ENCODE measurements around the gene ECHDC1. TPM values are rescaled to one million over a fixed set of nuclear protein-coding genes. Genes with fewer than 3 reads are reported as not detected.

Gene ECHDC1
- total RNA-seq, 1 experiment from 2014 or later: 47.2 TPM

DNA sequence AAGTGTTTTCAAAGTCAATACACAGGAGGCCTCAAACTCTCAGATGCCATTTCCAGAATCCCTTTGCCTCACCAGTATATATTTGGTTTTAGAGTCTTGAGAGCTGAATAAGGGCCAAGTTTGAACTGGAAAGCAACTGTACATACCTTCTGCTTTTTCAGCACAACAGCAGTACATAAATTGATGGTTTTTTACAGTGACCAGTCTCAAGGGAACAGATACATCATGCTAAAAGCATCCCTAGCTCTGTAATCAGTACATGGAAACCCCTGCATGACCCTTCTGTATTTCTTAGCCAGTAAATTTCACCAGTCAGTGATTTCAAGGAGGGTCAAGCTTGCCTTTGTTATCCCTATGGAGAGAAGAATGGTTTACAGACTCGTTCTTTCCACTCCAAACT lies 40.6 kb upstream of the ECHDC1 start (continued):
- TF ChIP-seq, protein P1, sequence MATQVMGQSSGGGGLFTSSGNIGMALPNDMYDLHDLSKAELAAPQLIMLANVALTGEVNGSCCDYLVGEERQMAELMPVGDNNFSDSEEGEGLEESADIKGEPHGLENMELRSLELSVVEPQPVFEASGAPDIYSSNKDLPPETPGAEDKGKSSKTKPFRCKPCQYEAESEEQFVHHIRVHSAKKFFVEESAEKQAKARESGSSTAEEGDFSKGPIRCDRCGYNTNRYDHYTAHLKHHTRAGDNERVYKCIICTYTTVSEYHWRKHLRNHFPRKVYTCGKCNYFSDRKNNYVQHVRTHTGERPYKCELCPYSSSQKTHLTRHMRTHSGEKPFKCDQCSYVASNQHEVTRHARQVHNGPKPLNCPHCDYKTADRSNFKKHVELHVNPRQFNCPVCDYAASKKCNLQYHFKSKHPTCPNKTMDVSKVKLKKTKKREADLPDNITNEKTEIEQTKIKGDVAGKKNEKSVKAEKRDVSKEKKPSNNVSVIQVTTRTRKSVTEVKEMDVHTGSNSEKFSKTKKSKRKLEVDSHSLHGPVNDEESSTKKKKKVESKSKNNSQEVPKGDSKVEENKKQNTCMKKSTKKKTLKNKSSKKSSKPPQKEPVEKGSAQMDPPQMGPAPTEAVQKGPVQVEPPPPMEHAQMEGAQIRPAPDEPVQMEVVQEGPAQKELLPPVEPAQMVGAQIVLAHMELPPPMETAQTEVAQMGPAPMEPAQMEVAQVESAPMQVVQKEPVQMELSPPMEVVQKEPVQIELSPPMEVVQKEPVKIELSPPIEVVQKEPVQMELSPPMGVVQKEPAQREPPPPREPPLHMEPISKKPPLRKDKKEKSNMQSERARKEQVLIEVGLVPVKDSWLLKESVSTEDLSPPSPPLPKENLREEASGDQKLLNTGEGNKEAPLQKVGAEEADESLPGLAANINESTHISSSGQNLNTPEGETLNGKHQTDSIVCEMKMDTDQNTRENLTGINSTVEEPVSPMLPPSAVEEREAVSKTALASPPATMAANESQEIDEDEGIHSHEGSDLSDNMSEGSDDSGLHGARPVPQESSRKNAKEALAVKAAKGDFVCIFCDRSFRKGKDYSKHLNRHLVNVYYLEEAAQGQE (IDR thresholded peaks at IDR 0.05; ENCODE audit: low read depth): no peak
- TF ChIP-seq TCF7L2 (IDR thresholded peaks at IDR 0.05; ENCODE audit: borderline replicate concordance, extremely low read depth, insufficient read depth, insufficient read length): no peak
- no peak for TF ChIP-seq YY1 (IDR thresholded peaks at IDR 0.05; ENCODE audit: extremely low read depth, insufficient replicate concordance, low read depth, low read length)
- TF ChIP-seq EZH2phosphoT487 (IDR thresholded peaks at IDR 0.05; ENCODE audit: borderline replicate concordance): no peak
- no peak for TF ChIP-seq EGR1 (IDR thresholded peaks at IDR 0.05; ENCODE audit: low read depth)
- TF ChIP-seq, protein P2, sequence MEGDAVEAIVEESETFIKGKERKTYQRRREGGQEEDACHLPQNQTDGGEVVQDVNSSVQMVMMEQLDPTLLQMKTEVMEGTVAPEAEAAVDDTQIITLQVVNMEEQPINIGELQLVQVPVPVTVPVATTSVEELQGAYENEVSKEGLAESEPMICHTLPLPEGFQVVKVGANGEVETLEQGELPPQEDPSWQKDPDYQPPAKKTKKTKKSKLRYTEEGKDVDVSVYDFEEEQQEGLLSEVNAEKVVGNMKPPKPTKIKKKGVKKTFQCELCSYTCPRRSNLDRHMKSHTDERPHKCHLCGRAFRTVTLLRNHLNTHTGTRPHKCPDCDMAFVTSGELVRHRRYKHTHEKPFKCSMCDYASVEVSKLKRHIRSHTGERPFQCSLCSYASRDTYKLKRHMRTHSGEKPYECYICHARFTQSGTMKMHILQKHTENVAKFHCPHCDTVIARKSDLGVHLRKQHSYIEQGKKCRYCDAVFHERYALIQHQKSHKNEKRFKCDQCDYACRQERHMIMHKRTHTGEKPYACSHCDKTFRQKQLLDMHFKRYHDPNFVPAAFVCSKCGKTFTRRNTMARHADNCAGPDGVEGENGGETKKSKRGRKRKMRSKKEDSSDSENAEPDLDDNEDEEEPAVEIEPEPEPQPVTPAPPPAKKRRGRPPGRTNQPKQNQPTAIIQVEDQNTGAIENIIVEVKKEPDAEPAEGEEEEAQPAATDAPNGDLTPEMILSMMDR (IDR thresholded peaks at IDR 0.05 in 2 of 3, conservative IDR thresholded peaks at IDR 0.05 in 1 of 3; ENCODE audit: borderline replicate concordance in 1 of 3, insufficient read depth in 1 of 3, low read depth in 2 of 3, low read length in 2 of 3): no peak
- no peak for TF ChIP-seq SP1 (IDR thresholded peaks at IDR 0.05; ENCODE audit: low read depth)
- TF ChIP-seq POLR2A (IDR thresholded peaks at IDR 0.05; ENCODE audit: borderline replicate concordance, extremely low read depth, insufficient read depth, insufficient read length): no peak

DNA sequence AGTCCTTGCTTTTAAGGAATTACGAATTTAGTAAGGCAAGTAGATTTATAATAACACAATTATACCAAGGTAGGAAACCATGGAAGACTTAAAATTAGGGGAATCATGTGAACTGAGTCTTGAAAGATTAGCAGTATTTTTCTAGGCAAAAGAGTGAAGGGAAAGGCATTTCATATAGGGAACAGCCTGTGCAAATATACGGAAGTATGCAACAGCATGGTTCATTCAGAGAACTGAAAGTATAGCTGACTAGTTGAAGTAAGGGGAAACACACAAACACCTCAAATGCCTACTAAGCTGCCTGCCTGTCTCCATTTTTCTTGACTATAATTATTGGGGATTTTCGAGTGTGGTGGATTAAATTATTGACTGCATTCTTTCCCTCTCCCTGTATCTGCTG lies 39.0 kb upstream of the ECHDC1 start:
- no peaks in the 10 kb centered on the region for H4K20me1 ChIP-seq (ENCODE audit: insufficient read depth)

More for the DNA sequence above, 39.0 kb upstream of the ECHDC1 start:
- ATAC-seq (no peak), DNase-seq (ENCODE audit: low read depth, low spot score) (no peak)
- Histone ChIP-seq H2AFZ (ENCODE audit: low read depth, low read length, poor library complexity, severe bottlenecking) (no peak overlapping the region), H3K27ac (ENCODE audit: low read depth, low read length) (no peak overlapping the region), H3K9ac (ENCODE audit: low read length) (no peak overlapping the region), H3K9me2 (ENCODE audit: insufficient read depth) (no peaks in the 10 kb centered on the region), H3K9me3 (ENCODE audit: control insufficient read depth in 1 of 2, insufficient read depth in 1 of 2, low read depth in 1 of 2, low read length in 2 of 2) (no peaks in the 10 kb centered on the region), H3K79me2 (ENCODE audit: insufficient read depth, low read length) (no peaks in the 10 kb centered on the region), H3K4me2 (ENCODE audit: low read length) (no peak overlapping the region), H3K36me3 (ENCODE audit: control insufficient read depth in 1 of 2, insufficient read depth in 2 of 2, low read length in 2 of 2) (no peaks in the 10 kb centered on the region), H3K27me3 (ENCODE audit: insufficient read depth, low read length) (no peaks in the 10 kb centered on the region), H3K4me1 (ENCODE audit: control insufficient read depth in 1 of 2, insufficient read depth in 2 of 2, low read length in 2 of 2) (no peaks in the 10 kb centered on the region), H3K4me3 (replicated peaks in 1 of 2; ENCODE audit: low read depth in 1 of 2, low read length in 2 of 2) (no peak overlapping the region)
- ChIA-PET CTCF (no interaction called here), RAD21 (ENCODE audit: low non-redundant PET in 1 of 2, low total read pairs in 2 of 2, uncharacterized antibody in 2 of 2, unreplicated experiment in 2 of 2) (no interaction called here), POLR2A (no interaction called here)
- intact Hi-C loops (cut with micrococcal nuclease): no loop called here
- BruUV-seq (replicated peaks): no TSS peak
- TF ChIP-seq, protein P2 (IDR thresholded peaks at IDR 0.05 in 2 of 3, conservative IDR thresholded peaks at IDR 0.05 in 1 of 3; ENCODE audit: borderline replicate concordance in 1 of 3, insufficient read depth in 1 of 3, low read depth in 2 of 3, low read length in 2 of 3): no peak
- TF ChIP-seq, protein P1 (IDR thresholded peaks at IDR 0.05; ENCODE audit: low read depth): no peak
- TF ChIP-seq FOSL1 (IDR thresholded peaks at IDR 0.05; ENCODE audit: low read depth): no peak
- TF ChIP-seq SRF (IDR thresholded peaks at IDR 0.05; ENCODE audit: low read depth): no peak
- TF ChIP-seq ELF1 (IDR thresholded peaks at IDR 0.05; ENCODE audit: borderline replicate concordance, low read depth): no peak

Data from HCT116 (cell line).